ENCODE results near the gene CDK18. TPM values are rescaled to one million over a fixed set of nuclear protein-coding genes. Genes with fewer than 3 reads are reported as not detected.
A peak's percentile ranks its signal among the peaks of the same experiment; 100 is the strongest.

The CDK18 gene
- total and polyA plus RNA-seq, 7 donors: 1.5 to 11.9 (median 3.9) TPM

DNA sequence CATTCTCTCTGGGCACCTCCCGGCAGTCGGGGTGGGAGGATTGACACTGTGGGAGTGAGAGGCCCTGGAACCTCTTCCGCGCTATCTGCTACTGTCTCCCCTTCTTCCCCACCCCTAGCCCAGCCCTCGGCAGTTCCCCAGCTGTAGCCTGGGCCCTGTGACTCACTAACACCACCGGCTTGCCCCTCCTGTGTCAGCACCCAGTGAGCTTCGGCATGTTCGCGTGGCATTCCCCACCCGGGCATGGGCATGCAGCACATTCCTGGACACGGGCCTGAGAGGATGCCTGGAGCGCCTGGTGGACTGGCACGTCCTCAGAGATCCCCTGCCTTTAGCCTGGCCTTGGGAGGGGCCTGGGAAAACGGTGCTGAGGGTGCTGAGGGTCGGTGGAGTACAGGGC is 1.3 kb downstream of the CDK18 start:
- no peak overlapping the region for H3K27ac ChIP-seq
- peak in 1 of 2 donors; percentile 67 for DNase-seq
- peak; percentile 77 to 91 (median 81) for ATAC-seq
- no peaks in the 10 kb centered on the region for H3K36me3 ChIP-seq (ENCODE audit: insufficient read depth in 1 of 2, low read depth in 1 of 2)
- intact Hi-C loops (cut with DNase I): no loop called here
- peaks cover 15% of the 10 kb centered on the region for H3K4me1 ChIP-seq
- TF ChIP-seq, protein P1, sequence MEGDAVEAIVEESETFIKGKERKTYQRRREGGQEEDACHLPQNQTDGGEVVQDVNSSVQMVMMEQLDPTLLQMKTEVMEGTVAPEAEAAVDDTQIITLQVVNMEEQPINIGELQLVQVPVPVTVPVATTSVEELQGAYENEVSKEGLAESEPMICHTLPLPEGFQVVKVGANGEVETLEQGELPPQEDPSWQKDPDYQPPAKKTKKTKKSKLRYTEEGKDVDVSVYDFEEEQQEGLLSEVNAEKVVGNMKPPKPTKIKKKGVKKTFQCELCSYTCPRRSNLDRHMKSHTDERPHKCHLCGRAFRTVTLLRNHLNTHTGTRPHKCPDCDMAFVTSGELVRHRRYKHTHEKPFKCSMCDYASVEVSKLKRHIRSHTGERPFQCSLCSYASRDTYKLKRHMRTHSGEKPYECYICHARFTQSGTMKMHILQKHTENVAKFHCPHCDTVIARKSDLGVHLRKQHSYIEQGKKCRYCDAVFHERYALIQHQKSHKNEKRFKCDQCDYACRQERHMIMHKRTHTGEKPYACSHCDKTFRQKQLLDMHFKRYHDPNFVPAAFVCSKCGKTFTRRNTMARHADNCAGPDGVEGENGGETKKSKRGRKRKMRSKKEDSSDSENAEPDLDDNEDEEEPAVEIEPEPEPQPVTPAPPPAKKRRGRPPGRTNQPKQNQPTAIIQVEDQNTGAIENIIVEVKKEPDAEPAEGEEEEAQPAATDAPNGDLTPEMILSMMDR (IDR thresholded peaks at IDR 0.05): no peak
- 15 to 24% (median 15%) methylated on average over 15 of the region's 15 CpGs for WGBS, 3 donors
- peaks cover 0 to 3% (median 0%) of the 10 kb centered on the region in 3 donors for H3K27me3 ChIP-seq (ENCODE audit: insufficient read depth in 3 of 3, low read length in 2 of 3)
- H3K9me3 ChIP-seq: no peaks in the 10 kb centered on the region
- H3K4me3 ChIP-seq: peak overlapping the region; percentile 70

DNA sequence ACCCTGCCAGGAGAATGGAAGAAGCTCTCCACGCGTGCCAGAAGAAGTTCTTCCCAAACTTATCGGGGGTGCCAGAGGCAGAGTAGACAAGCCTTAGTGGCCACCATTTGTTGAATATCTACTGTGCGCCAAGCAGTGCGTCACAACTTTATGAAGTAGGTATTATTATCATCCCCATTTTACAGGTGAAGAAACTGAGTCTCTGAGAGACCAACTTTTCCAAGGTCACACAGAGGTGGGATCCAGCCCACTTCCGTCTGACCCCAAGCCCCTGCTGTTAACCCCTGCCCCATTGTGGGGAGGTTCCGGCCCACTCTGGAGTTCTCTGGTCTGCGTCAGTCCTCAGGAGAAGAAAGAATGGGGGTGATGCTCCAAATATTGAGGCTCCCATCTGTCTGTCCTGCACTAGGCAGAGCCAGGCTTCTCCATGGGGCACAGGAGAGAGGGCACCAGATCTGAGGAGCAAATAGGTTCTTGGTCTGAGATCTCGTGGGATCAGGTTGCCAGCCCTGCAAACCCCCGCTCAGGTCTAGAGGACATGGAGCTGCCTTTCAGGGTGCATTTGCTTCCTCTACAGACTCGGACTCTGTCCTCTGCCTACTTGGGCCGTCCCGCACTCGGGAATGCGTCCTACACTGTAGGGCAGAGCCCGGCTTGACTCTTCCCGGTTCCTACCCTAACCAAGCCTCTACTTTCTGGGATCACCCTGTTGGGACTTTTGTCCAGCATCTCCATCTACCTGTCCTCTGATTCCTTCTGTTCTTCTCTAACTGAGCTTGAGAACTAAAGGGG is 2.1 kb downstream of the CDK18 start:
- intact Hi-C loops (cut with DNase I): no loop called here
- H3K4me1 ChIP-seq: peaks cover 17% of the 10 kb centered on the region
- H3K9me3 ChIP-seq: no peaks in the 10 kb centered on the region
- DNase-seq (no peak), ATAC-seq (no peak)
- H3K27me3 ChIP-seq (ENCODE audit: insufficient read depth in 3 of 3, low read length in 2 of 3): peaks cover 0 to 3% (median 0%) of the 10 kb centered on the region in 3 donors
- H3K4me3 ChIP-seq: no peak overlapping the region
- no peak overlapping the region for H3K27ac ChIP-seq
- TF ChIP-seq, protein P1 (IDR thresholded peaks at IDR 0.05): no peak
- 93 to 96% (median 95%) methylated on average over 17 of the region's 17 CpGs for WGBS, 3 donors
- H3K36me3 ChIP-seq (ENCODE audit: insufficient read depth in 1 of 2, low read depth in 1 of 2): no peaks in the 10 kb centered on the region

DNA sequence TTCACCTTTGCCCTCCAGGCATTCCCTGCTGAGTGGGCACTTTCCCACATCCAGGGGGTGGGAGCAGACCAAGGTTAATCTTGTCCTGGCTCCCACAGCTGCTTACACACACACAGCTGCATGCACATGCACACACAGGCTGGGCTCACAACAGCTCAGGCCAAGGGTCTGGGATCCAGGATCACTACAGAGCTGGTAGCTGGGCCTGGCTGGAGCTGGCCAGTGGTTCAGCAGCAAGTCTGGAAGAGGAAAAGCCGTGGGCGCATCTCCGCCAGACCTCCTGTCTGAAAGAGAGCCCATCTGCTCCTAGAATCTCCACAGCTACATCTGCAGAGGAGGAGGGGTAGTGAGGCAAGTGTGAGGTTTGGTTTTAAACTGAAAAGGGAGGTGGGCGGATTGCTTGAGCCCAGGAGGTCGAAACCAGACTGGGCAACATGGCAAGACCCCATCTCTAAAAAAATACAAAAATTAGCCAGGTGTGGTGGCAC is 3.8 kb downstream of the CDK18 start:
- Histone ChIP-seq H3K9me3 (no peaks in the 10 kb centered on the region), H3K36me3 (ENCODE audit: insufficient read depth in 1 of 2, low read depth in 1 of 2) (no peaks in the 10 kb centered on the region), H3K27me3 (ENCODE audit: insufficient read depth in 3 of 3, low read length in 2 of 3) (peaks cover 0 to 3% (median 0%) of the 10 kb centered on the region in 3 donors), H3K27ac (no peak overlapping the region), H3K4me3 (no peak overlapping the region), H3K4me1 (peaks cover 28% of the 10 kb centered on the region)
- WGBS, 3 donors: 76 to 87% (median 77%) methylated on average over 5 of the region's 5 CpGs
- TF ChIP-seq, protein P1 (IDR thresholded peaks at IDR 0.05): no peak
- no peak for ATAC-seq
- intact Hi-C loops (cut with DNase I): no loop called here
- no peak for DNase-seq

DNA sequence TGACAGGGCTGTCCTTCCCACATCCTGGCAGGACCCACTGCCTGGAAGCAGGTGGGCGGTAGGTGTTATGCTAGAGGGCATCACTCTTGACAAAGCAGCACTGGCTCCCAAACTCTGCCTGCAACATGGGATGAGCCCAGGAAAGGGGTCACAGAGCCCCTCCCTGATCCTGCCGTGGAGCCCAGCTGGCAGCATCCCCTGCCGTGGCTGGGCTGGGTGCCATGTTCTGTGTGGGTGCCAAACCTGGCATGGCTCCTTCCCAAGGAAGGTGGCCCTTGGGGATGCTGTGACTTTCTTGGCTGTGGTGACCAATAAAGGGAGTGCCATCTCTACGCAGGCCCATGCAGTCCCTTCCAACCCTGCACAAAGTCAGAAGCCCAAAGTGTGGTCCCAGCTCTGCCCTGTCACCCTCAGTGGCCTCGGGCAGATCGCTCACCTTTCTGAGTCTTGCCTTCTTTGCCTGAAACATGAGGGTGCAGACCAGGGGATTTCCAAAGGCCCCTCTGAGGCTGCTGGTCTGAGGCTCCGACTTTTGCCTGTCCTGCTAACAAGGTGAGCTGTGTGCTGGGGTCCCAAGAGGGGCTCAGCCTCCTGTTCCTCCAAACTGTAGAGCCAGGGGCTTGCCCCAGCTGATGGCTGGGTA is 6.0 kb downstream of the CDK18 start:
- Histone ChIP-seq H3K4me1 (peaks cover 22% of the 10 kb centered on the region), H3K27me3 (ENCODE audit: insufficient read depth in 3 of 3, low read length in 2 of 3) (no peaks in the 10 kb centered on the region), H3K4me3 (no peak overlapping the region), H3K27ac (no peak overlapping the region), H3K9me3 (no peaks in the 10 kb centered on the region), H3K36me3 (ENCODE audit: insufficient read depth in 1 of 2, low read depth in 1 of 2) (no peaks in the 10 kb centered on the region)
- TF ChIP-seq, protein P1 (IDR thresholded peaks at IDR 0.05): no peak
- WGBS, 3 donors: 52 to 62% (median 62%) methylated on average over 7 of the region's 7 CpGs
- ATAC-seq: no peak
- DNase-seq: no peak
- intact Hi-C loops (cut with DNase I): no loop called here
